ENCODE results near the gene ELP5.

- TF ChIP-seq CTCF (IDR thresholded peaks at IDR 0.05): no peak
- no peak for TF ChIP-seq POLR2AphosphoS5 (IDR thresholded peaks at IDR 0.05)
- no peak for TF ChIP-seq POLR2A (IDR thresholded peaks at IDR 0.05; ENCODE audit: low read depth)
Measured at GRCh38 chr17:7258731-7259554, 6.9 kb downstream of the ELP5 start.

All from esophagus muscularis mucosa (tissue), 3 donors.